Measurements from ENCODE around the gene CD200. TPM values are rescaled to one million over a fixed set of nuclear protein-coding genes. Genes with fewer than 3 reads are reported as not detected.

Gene CD200
- total RNA-seq, 4 donors from 2014 or later = 15.6 to 31.8 (median 23.6) TPM

DNA sequence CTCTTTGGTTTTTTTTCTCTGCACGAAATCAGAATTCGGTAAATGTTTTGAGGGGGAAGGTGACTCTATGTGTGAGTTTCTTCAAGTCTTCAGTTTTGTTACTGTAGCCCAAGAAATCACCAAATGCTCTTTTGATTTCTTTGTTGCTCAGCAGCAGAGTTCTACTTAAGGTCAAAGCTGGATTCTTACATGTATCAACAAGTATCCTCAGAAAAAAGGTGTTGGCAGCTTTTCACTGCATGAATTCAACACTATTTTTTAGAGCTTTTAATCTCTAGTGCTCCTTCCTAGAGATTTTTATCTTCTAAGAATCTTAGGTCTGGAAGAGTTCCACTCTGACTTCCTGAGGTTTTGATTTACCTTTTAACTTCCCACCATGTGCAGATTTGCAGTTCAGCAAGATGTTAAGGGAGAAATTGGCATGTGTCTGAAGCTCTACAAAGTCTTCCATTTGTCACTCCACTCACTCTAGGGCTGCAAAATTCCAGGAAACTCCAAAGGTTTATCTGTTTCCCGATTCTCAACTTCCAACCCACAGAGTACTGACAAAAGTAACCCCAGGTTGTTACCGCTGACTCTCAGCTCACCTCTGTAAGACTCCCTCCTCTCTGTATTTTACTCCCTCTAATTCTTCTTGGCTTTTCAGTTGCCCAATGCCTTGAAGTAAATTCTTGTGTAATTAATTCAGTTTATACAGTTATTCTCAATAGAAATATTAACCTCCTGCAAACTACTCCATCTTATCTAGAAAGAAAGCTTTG, 13.3 kb upstream of the CD200 start:
- no peak overlapping the region for H3K4me3 ChIP-seq
- no peaks in the 10 kb centered on the region for H3K9me3 ChIP-seq
- intact Hi-C loops (cut with DNase I; ENCODE audit: low total_unique reads) = loop anchor here (10.0 kb wide), 1 partner anchor 205 kb away; no protein-coding TSS in a partner anchor
- no peak overlapping the region for H3K27ac ChIP-seq
- DNase-seq = no peak
- no peak for TF ChIP-seq POLR2A (IDR thresholded peaks at IDR 0.05)
- no peak for TF ChIP-seq CTCF (IDR thresholded peaks at IDR 0.05)
- no peaks in the 10 kb centered on the region for H3K36me3 ChIP-seq
- no peaks in the 10 kb centered on the region for H3K27me3 ChIP-seq
- H3K4me1 ChIP-seq = no peaks in the 10 kb centered on the region

DNA sequence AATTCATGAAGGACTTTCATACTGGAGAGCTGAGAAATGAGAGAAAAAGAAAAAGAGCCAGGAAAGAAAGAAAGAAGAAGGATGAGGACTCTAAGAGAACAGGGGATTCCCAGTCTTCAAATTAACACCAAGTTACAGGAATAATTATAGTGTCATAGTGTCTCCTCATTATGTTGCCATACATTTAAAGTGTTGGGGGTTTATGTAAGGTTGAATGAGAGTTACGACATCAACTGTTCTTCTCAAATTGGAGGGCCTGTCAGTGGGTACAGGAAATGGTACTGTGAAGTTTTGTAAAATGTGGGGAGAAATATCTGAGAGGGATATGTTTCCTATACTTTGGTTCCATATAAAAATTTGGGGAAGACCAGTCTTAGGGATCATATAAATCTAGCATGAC, 12.3 kb upstream of the CD200 start:
- DNase-seq = no peak
- H3K36me3 ChIP-seq = no peaks in the 10 kb centered on the region

DNA sequence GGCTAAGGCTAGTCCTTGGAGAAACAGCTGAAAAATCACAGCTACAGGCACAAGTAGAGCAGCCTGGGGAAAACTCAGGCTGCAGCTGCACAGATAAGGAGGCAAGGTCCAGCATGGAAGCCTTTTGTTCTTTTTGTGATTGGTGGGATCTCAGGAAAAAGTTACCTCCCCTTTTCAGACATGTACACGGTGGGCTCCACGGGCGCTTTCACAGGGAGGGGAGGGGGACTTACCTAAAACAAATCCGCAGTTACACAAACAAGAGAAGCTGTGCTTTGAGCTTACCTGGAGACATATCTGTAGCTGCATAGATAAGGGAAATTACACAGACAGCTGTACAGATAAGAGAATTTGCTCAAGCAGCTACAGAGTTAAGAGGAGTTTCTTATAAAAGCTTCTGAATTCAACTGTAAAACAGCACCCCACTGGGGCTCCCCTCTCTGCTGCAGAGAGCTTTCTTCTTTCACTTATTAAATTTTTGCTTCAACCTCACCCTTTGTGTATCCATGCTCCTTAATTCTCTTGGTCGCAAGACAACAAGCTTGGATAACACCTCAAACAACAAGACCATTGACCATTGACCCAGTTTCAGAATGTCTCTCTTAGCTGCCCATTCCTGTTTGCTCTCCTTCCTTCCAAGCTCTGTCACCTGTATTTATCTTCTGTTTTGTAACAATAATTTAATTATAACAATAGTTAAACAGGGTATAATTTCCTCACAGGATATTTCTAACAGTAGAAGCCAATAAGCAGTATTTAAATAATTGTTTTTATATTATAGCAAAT, 10.9 kb upstream of the CD200 start:
- no peaks in the 10 kb centered on the region for H3K36me3 ChIP-seq
- TF ChIP-seq CTCF (IDR thresholded peaks at IDR 0.05) = no peak
- no peak for TF ChIP-seq POLR2A (IDR thresholded peaks at IDR 0.05)
- H3K27ac ChIP-seq = no peak overlapping the region
- DNase-seq = no peak
- H3K4me1 ChIP-seq = no peaks in the 10 kb centered on the region
- no peak overlapping the region for H3K4me3 ChIP-seq
- H3K27me3 ChIP-seq = no peaks in the 10 kb centered on the region
- intact Hi-C loops (cut with DNase I; ENCODE audit: low total_unique reads) = loop anchor here (10.0 kb wide), 1 partner anchor 203 kb away; no protein-coding TSS in a partner anchor
- no peaks in the 10 kb centered on the region for H3K9me3 ChIP-seq

More for the DNA sequence above, 12.3 kb upstream of the CD200 start:
- Histone ChIP-seq H3K27me3 (no peaks in the 10 kb centered on the region), H3K4me1 (no peaks in the 10 kb centered on the region), H3K9me3 (no peaks in the 10 kb centered on the region), H3K4me3 (no peak overlapping the region), H3K27ac (no peak overlapping the region)
- intact Hi-C loops (cut with DNase I; ENCODE audit: low total_unique reads) = loop anchor here (10.0 kb wide), 1 partner anchor 204 kb away; no protein-coding TSS in a partner anchor
- TF ChIP-seq CTCF (IDR thresholded peaks at IDR 0.05) (no peak), POLR2A (IDR thresholded peaks at IDR 0.05) (no peak)

DNA sequence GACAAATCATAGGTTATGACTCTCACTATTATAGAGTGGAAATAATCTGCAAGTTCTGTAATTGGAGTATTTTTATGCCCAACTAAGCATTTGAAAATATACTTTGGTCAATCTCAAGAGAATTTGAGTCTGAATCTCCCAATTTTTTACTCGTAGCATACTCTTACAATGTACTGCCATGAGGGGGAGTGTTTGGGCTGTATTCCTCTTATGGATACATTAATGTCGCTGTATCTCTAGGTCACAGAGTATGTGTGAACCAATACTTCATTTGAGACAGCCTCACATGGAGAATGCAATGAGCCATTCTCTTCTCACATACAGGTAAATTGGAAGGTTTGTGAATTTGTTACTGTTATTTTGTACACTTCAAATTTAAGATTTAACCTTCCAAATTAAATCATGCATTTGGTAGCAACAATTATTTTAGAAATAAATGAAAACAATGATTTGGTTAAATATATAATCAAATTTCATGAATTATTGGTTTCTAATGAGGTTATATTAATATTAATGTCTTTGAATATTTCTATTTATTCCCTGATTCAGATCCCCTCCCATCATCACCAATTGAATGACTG, 5.5 kb upstream of the CD200 start:
- DNase-seq = peak in 1 of 2 donors; percentile 51
- H3K9me3 ChIP-seq = no peaks in the 10 kb centered on the region
- no peak overlapping the region for H3K4me3 ChIP-seq
- TF ChIP-seq CTCF (IDR thresholded peaks at IDR 0.05) (peak; percentile 62 to 82 (median 76)), POLR2A (IDR thresholded peaks at IDR 0.05) (no peak)
- intact Hi-C loops (cut with DNase I; ENCODE audit: low total_unique reads) = loop anchor here (10.0 kb wide), 1 partner anchor 197 kb away; no protein-coding TSS in a partner anchor
- H3K4me1 ChIP-seq = peaks cover 0 to 6% of the 10 kb centered on the region in 2 donors
- no peak overlapping the region for H3K27ac ChIP-seq
- H3K27me3 ChIP-seq = no peaks in the 10 kb centered on the region
- no peaks in the 10 kb centered on the region for H3K36me3 ChIP-seq

All from uterus (tissue), 4 donors.